GM21786 (cell line): ENCODE measurements around the gene SLC35A4.
"Not testable (repeated sequence)": the region's sequence is repeated elsewhere in the genome, so short reads cannot be mapped to it uniquely, and the experiment has no call there.

Experiments used
- ATAC-seq: cut with Tn5 transposase; IDR thresholded peaks from one replicate; pipeline ENCODE4 v1.9.1; 2021; ENCODE audit not compliant: unreplicated experiment

Gene SLC35A4

GRCh38 chr5:140557965-140558364 lies 6.7 kb upstream of the SLC35A4 start:
- no peak for ATAC-seq

DNA sequence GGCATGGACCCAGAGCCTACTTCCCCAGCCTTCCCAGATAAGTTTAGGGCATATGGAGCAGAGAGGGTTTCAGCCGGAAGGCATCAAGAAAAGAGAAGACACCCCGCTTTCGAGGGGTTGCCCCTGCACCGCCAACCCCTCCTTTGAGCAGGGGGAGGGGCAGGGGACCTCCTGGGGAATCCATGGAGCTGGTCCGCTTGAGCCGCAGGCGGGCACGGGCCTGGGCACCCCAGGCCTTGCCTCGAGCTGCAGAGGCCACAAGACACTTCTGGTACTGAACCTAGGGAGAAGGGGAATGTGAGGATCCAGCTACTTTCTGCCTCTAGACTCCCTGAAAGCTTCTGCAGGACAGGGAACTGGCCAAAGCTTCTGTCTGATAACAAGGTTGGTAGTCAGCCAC lies 6.1 kb upstream of the SLC35A4 start:
- no peak for ATAC-seq

DNA sequence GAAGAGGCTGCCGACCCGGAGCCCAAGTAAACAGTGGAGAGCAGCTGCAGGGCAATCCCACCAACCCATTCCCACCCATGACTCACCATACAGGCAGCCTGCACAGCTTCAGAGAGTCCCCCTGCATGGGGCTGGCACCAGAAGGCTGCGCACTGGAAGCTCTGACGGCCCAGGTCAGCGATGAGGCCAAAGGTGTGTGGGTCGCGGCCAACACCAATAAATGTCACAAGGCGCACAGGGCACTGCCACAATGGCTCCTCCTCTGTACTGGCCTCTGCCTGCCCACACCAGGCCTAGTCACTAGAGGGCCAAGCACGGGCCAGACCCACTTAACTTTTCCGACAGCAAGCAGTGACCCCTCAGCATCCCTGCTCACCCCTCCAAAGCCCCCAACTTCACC lies 4.4 kb upstream of the SLC35A4 start:
- no peak for ATAC-seq

DNA sequence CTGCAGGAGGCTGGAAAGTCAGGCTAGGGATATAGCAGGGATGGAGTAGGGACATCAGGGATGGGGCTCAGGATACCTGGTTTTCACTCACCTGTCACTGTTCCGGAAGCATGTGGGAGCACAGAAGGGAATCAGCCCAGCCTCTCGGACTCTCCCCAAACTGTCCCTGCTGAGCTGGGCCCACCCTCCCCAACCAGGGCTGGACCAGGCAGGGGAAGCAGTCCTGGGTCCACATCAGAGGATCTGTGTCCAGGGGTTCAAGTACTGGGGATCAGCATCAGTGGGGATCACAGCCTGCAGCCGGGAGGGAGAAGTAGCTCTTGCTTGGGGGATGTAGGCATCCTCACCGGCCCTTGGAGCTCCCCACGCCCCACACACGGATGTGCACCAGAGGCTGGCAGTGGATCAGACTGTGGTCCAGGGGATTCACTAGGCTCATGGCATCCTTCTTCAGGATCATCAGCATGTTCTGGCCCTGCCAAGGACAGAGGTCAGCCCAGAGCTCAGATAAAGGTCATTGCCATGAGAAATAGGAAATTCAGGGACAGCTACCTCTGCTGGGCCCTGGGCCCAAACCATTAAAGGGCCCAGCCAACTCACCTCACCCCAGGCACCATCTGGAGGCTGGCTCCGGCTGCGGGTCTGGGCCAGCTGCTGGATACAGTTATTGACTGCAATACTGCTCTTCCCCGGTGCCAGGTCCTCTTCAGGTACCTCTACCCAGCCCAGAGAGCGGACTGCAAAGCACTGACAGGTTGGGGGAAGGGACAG lies 2.7 kb upstream of the SLC35A4 start:
- ATAC-seq: no peak

- ATAC-seq: no peak
These were observed 1.0 kb upstream of the SLC35A4 start for GRCh38 chr5:140563596-140563995.

DNA sequence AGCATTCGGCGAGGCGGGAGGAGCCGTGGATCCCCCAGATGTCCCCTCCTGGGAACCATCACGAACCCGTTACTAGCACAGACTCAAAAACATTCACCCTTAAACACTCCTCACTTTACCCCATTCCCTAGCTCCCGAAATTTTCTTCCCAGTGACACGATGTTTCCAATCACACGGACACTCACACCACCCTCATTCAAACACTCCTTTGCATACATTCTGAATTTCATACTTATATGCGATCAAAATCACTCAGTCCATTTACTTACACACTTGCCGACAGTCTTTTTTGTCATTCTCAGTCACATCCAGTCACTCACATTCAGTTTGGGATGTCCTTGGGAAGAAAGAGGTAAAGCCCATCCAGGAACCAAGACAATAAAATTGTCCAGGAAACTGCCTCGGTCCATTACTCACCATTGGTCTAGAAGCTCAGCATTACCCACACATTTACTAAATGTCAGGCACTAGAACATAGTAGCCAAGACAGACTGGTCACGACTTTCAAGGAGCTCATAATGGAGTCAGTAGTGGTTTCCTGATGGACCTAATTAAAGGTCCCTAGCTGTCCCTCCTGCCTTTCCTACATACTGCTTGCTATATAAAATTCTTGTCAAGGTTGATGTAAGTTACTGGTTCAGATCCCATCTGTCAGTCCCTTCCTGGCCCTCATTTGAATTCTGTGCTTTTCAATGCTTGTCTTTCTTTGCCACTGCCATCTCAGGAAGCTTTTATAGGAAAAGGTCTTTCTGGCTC lies 574 bp downstream of the SLC35A4 start:
- ATAC-seq: peak; percentile 3

GRCh38 chr5:140565780-140566095 lies 1.1 kb downstream of the SLC35A4 start:
- ATAC-seq: no peak

- ATAC-seq: no peak
These were observed 2.0 kb downstream of the SLC35A4 start for GRCh38 chr5:140566665-140567064.

DNA sequence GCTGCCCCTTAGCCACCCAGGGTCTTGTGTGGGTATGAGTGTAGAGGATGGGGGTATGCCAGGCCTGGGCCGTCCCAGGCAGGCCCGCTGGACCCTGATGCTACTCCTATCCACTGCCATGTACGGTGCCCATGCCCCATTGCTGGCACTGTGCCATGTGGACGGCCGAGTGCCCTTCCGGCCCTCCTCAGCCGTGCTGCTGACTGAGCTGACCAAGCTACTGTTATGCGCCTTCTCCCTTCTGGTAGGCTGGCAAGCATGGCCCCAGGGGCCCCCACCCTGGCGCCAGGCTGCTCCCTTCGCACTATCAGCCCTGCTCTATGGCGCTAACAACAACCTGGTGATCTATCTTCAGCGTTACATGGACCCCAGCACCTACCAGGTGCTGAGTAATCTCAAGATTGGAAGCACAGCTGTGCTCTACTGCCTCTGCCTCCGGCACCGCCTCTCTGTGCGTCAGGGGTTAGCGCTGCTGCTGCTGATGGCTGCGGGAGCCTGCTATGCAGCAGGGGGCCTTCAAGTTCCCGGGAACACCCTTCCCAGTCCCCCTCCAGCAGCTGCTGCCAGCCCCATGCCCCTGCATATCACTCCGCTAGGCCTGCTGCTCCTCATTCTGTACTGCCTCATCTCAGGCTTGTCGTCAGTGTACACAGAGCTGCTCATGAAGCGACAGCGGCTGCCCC lies 2.6 kb downstream of the SLC35A4 start:
- ATAC-seq: no peak

DNA sequence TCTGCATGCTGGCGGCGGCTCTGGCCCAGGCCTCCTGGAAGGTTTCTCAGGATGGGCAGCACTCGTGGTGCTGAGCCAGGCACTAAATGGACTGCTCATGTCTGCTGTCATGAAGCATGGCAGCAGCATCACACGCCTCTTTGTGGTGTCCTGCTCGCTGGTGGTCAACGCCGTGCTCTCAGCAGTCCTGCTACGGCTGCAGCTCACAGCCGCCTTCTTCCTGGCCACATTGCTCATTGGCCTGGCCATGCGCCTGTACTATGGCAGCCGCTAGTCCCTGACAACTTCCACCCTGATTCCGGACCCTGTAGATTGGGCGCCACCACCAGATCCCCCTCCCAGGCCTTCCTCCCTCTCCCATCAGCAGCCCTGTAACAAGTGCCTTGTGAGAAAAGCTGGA lies 3.2 kb downstream of the SLC35A4 start:
- ATAC-seq: no peak

GRCh38 chr5:140568443-140569063 lies 3.9 kb downstream of the SLC35A4 start:
- no peak for ATAC-seq

DNA sequence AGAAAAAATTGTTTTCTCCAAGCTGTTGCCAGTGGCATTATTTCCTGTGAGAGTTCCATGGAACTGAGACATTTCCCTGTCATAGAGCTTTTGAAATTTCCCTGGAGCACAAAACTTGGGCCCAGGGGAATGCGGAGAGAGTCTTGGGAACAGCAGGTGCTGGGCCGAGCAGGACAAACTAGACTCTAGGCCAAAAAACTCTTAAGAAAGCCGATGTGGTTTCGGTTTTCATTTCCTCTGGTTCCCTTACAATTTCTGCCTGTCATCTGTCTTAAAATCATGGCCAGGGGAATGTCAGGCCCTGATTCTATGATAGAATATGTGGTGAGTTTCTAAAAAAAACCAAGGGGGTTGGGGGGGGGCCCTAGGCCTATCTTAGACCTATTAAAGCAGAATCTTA lies 4.6 kb downstream of the SLC35A4 start:
- peak; percentile 33 for ATAC-seq

DNA sequence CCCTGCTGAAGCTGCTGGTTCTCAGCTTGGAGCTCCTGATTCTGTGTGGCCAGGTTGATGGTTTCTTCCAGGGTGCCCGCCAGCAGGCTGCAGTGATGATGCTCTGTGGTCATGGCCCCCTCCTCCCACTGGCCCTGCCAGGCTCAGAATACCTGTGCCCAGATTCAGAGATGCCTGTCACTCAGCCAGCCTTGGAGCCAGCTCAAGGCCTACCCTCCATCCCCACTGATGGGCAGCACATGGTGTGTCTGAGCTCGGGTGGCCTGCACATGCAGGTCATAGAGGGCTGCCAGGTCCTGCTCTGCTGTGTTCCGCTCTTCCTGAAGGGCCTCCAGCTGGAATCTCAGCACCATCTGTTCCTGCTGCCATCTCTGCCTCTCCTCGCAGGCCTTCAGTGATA lies 5.4 kb downstream of the SLC35A4 start:
- ATAC-seq: no peak

- no peak for ATAC-seq
These were observed 5.9 kb downstream of the SLC35A4 start for GRCh38 chr5:140570488-140570887.

DNA sequence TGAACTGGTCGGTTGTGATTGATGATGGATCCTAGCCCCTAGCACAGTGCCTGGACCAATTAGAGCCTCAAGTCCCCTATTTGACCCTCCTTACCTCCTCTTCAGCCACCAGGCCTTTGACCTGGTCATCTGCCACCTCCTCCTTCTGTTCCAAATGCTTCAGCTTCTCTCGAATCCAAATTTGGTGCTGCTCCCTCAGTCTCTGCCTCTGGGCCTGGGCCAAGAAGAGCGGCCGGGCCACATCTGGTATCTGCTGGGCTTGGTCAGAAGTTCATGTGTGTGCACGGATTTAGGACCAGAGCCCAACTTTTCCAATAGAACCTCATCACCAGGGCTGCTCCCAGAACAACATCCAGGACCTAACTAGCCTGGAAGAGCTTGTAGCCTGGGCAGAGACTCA lies 6.5 kb downstream of the SLC35A4 start:
- ATAC-seq: no peak

GRCh38 chr5:140573683-140574082 lies 9.1 kb downstream of the SLC35A4 start:
- no peak for ATAC-seq

GRCh38 chr5:140574165-140574564 lies 9.5 kb downstream of the SLC35A4 start:
- no peak for ATAC-seq

GRCh38 chr5:140575309-140575708 lies 10.7 kb downstream of the SLC35A4 start:
- ATAC-seq: no peak

DNA sequence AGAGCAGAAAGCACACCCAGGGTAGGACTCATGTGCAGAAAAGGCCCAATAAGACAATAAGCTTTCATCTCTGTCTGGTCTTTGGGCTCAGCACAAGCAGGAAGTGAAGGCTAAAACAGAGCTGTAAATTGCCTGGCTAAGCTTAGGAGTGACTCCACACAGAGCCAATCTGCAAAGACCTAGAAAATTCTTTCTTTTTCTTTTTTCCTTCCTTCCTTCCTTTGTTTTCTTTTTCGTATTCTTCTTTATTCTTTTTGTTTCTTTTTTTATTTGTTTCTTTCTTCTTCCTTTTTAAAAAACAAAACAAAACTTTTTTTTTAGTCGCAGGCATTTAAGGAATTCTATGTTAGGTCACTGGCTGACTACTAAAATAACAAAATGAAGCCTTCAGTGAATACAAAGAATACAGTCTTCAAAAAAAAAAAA lies 12.2 kb downstream of the SLC35A4 start:
- no peak for ATAC-seq

GRCh38 chr5:140579188-140579747 lies 14.6 kb downstream of the SLC35A4 start:
- ATAC-seq: not testable (repeated sequence)

- no peak for ATAC-seq
These were observed 22.9 kb downstream of the SLC35A4 start for GRCh38 chr5:140587495-140587894.
